B cell (primary cell): ENCODE results near the gene SLC35G3. TPM values are rescaled to one million over a fixed set of nuclear protein-coding genes. Genes with fewer than 3 reads are reported as not detected.

ENCODE experiments used
- ATAC-seq: fragments of 200-7000 bp; cut with Tn5 transposase; one replicate; pipeline ENCODE4 v1.10.0; 2021; ENCODE audit warnings: low read depth, mild to moderate bottlenecking, moderate number of reproducible peaks, moderate library complexity
- CTCF ChIA-PET: fragments of 350-600 bp; sonication (Branson Sonifier 250); formaldehyde crosslinking; loops from one replicate; lab custom pipeline; 2021; ENCODE audit warnings: antibody characterized with exemption, inconsistent platforms; lab: Charles Lee
- POLR2A ChIA-PET: fragments of 350-600 bp; sonication (Branson Sonifier 250); formaldehyde crosslinking; loops from one replicate; lab custom pipeline; 2021; ENCODE audit warnings: antibody characterized with exemption; lab: Charles Lee
- DNase-seq: peaks from one replicate; pipeline ENCODE4 v3.0.0; 2013
- H2AFZ ChIP-seq: 2 replicates; pipeline ENCODE4 v1.6.1; 2012; ENCODE audit warnings: mild to moderate bottlenecking, low read depth, low read length; ENCODE audit not compliant: insufficient read depth, poor library complexity, severe bottlenecking
- H3K27ac ChIP-seq, 2 donors: 1 replicate in 1 of 2; 2 replicates in 1 of 2; pipeline ENCODE4 v1.5.1; 2012 to 2013; ENCODE audit warnings: low read length in 2 of 2, mild to moderate bottlenecking in 2 of 2, moderate library complexity in 1 of 2
- H3K27me3 ChIP-seq, 4 experiments: fragments of 200-600 bp in 1 of 4; sonication (generic) in 1 of 4; replicated peaks in 1 of 4; 1 replicate in 2 of 4; 2 replicates in 2 of 4; pipeline versions ENCODE4 v1.6.1 to v1.7.0; 2013 to 2016; ENCODE audit warnings: low read length in 3 of 4, mild to moderate bottlenecking in 2 of 4, mixed read lengths in 1 of 4, moderate library complexity in 1 of 4; ENCODE audit not compliant: insufficient read depth in 4 of 4, control insufficient read depth in 3 of 4; ENCODE audit errors: control extremely low read depth in 1 of 4
- H3K36me3 ChIP-seq, 2 experiments: replicated peaks in 1 of 2; 1 replicate in 1 of 2; 2 replicates in 1 of 2; pipeline versions ENCODE4 v1.6.1 to v1.7.1; 2013; ENCODE audit warnings: low read length in 1 of 2; ENCODE audit not compliant: insufficient read depth in 2 of 2, control insufficient read depth in 1 of 2; ENCODE audit errors: control extremely low read depth in 1 of 2, extremely low read depth in 1 of 2
- H3K4me1 ChIP-seq, 2 donors: fragments of 200-600 bp in 1 of 2; sonication (generic) in 1 of 2; 1 replicate in 1 of 2; 2 replicates in 1 of 2; pipeline versions ENCODE4 v1.5.1 to v1.6.1; 2013 to 2017; ENCODE audit warnings: low read length in 2 of 2; ENCODE audit not compliant: control insufficient read depth in 2 of 2, insufficient read depth in 2 of 2
- H3K4me2 ChIP-seq: replicated peaks from 2 replicates; pipeline ENCODE3; 2012; ENCODE audit warnings: mild to moderate bottlenecking, low read depth, low read length; ENCODE audit not compliant: poor library complexity, severe bottlenecking
- H3K4me3 ChIP-seq, 5 experiments: fragments of 200-600 bp in 1 of 5; sonication (generic) in 1 of 5; 1 replicate in 3 of 5; 2 replicates in 2 of 5; pipeline versions ENCODE4 v1.5.1 to v1.7.0; 2011 to 2016; ENCODE audit warnings: low read length in 4 of 5, mild to moderate bottlenecking in 4 of 5, low read depth in 2 of 5, control low read depth in 1 of 5, moderate library complexity in 1 of 5; ENCODE audit not compliant: insufficient read depth in 1 of 5; ENCODE audit errors: control extremely low read depth in 1 of 5, extremely low read depth in 1 of 5
- H3K79me2 ChIP-seq: fragments of 200-600 bp; sonication (generic); one replicate; pipeline ENCODE4 v1.6.0; 2016; ENCODE audit warnings: low read length; ENCODE audit not compliant: control insufficient read depth, insufficient read depth
- H3K9ac ChIP-seq: fragments of 200-600 bp; sonication (generic); 2 replicates; pipeline ENCODE4 v1.6.1; 2017; ENCODE audit warnings: mild to moderate bottlenecking, low read length, moderate library complexity
- H3K9me3 ChIP-seq, 3 donors: one replicate each; pipeline versions ENCODE4 v1.6.1 to v1.7.1; 2013; ENCODE audit warnings: low read length in 2 of 3; ENCODE audit not compliant: control insufficient read depth in 2 of 3, insufficient read depth in 1 of 3; ENCODE audit errors: control extremely low read depth in 1 of 3
- H4K20me1 ChIP-seq: 2 replicates; pipeline ENCODE4 v1.6.0; 2012; ENCODE audit warnings: mild to moderate bottlenecking, low read length; ENCODE audit not compliant: insufficient read depth, control insufficient read depth, poor library complexity, severe bottlenecking
- H3K27ac Mint-ChIP-seq: one replicate; pipeline ENCODE4 v1.8.0; 2021; ENCODE audit warnings: mixed read lengths
- H3K27me3 Mint-ChIP-seq: one replicate; pipeline ENCODE4 v1.8.0; 2021; ENCODE audit warnings: mixed read lengths
- H3K4me1 Mint-ChIP-seq: one replicate; pipeline ENCODE4 v1.8.0; 2021; ENCODE audit warnings: mixed read lengths
- H3K4me3 Mint-ChIP-seq: one replicate; pipeline ENCODE4 v1.8.0; 2021; ENCODE audit warnings: mixed read lengths
- H3K9me3 Mint-ChIP-seq: one replicate; pipeline ENCODE4 v1.8.0; 2022; ENCODE audit warnings: mixed read lengths; ENCODE audit not compliant: insufficient read depth
- EZH2 ChIP-seq: IDR thresholded peaks from 2 replicates; pipeline ENCODE4 v1.6.1; 2012; ENCODE audit warnings: borderline replicate concordance, low read depth, mild to moderate bottlenecking, moderate library complexity, low read length; ENCODE audit not compliant: insufficient read depth, poor library complexity, severe bottlenecking
- WGBS: methylation state at CpG from one replicate; pipeline ENCODE4 v1.1.5; 2013; ENCODE audit warnings: missing lambda C conversion rate; ENCODE audit not compliant: insufficient coverage; 5-methylcytosine and 5-hydroxymethylcytosine counted together
- intact Hi-C: fragments of 100-400 bp; cut with micrococcal nuclease; formaldehyde crosslinking; loops from one replicate; pipeline ENCODE4 v1.10.0; 2022
- polyA plus RNA-seq: library from polyadenylated mRNA; depleted of rRNA; stranded (reverse); fragments of >200 nt; gene quantifications from 2 replicates; pipeline ENCODE4 v1.2.3, GENCODE V29; 2012
- total RNA-seq, 2 donors: library from RNA; stranded (reverse); fragments of 120-200 nt in 1 of 2; gene quantifications; 1 replicate in 1 of 2; 2 replicates in 1 of 2; pipeline versions ENCODE4 v1.2.3 to v1.2.4, GENCODE V29; 2013 to 2022
- TF ChIP-seq, protein P1 (sequence below): fragments of 200-600 bp; IDR thresholded peaks from one replicate; pipeline ENCODE4 v1.8.0; 2022; ENCODE audit warnings: antibody characterized with exemption, mild to moderate bottlenecking

Gene SLC35G3
- total and polyA plus RNA-seq, 2 donors (not counting 1 experiment from before 2014, with no cell fraction given) = not detected

DNA sequence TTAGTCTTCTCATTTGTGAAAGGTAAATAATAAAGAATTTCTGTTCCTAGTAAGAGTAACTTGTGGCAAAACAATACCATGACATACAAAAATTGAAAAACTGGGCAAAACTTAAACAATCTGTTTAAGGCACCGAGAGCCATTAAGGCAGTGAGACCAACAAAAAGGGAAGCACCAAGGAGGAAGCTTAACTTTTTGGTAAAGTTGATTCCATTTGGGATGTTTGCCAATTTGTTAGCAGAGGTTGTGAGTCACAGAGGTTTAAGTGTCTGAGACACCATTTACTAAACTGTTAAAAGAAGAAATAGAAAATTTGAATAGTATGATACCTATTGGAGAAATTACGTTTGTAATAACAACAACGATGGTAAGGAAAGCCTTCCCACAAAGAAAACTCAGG lies 4.9 kb downstream of the SLC35G3 start:
- Mint-ChIP-seq H3K4me3 (no peak overlapping the region), H3K27ac (no peak overlapping the region), H3K27me3 (peaks cover 14% of the 10 kb centered on the region), H3K9me3 (no peaks in the 10 kb centered on the region), H3K4me1 (no peaks in the 10 kb centered on the region)
- Histone ChIP-seq H3K4me2 (no peak overlapping the region), H2AFZ (no peak overlapping the region), H3K79me2 (no peaks in the 10 kb centered on the region), H3K27me3 (peaks cover 0 to 2% (median 0%) of the 10 kb centered on the region in 4 experiments), H4K20me1 (no peaks in the 10 kb centered on the region), H3K4me3 (no peak overlapping the region), H3K9ac (no peak overlapping the region), H3K9me3 (no peaks in the 10 kb centered on the region), H3K4me1 (no peaks in the 10 kb centered on the region), H3K27ac (no peak overlapping the region), H3K36me3 (no peaks in the 10 kb centered on the region)
- DNase-seq (no peak), ATAC-seq (no peak)
- ChIA-PET CTCF (no interaction called here), POLR2A (no interaction called here)
- no CpG with 5 or more reads among the region's 3 CpGs for WGBS
- TF ChIP-seq, protein P1, sequence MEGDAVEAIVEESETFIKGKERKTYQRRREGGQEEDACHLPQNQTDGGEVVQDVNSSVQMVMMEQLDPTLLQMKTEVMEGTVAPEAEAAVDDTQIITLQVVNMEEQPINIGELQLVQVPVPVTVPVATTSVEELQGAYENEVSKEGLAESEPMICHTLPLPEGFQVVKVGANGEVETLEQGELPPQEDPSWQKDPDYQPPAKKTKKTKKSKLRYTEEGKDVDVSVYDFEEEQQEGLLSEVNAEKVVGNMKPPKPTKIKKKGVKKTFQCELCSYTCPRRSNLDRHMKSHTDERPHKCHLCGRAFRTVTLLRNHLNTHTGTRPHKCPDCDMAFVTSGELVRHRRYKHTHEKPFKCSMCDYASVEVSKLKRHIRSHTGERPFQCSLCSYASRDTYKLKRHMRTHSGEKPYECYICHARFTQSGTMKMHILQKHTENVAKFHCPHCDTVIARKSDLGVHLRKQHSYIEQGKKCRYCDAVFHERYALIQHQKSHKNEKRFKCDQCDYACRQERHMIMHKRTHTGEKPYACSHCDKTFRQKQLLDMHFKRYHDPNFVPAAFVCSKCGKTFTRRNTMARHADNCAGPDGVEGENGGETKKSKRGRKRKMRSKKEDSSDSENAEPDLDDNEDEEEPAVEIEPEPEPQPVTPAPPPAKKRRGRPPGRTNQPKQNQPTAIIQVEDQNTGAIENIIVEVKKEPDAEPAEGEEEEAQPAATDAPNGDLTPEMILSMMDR = no peak
- TF ChIP-seq EZH2 = no peak
- intact Hi-C loops = no loop called here

DNA sequence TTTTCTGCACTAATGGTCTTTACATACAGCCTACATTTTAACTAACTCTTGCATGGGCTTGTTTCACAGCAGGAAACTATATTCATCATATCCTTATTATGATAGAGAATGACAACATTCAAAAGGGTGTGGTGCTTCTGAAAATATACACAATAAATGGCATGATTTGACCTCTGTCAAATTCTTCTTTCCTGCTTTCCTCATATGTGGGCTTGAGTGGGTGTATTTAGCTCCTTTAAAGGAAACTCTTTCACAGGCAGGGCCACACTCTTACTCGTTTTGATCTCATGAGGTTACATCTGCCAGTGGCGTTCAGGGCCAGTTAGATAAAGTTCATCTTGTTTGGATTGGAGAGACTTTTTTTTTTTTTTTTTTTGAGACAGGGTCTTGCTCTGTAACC lies 6.1 kb downstream of the SLC35G3 start:
- Histone ChIP-seq H3K4me1 (no peaks in the 10 kb centered on the region), H3K4me3 (no peak overlapping the region), H3K79me2 (no peaks in the 10 kb centered on the region), H3K4me2 (no peak overlapping the region), H3K9ac (no peak overlapping the region), H4K20me1 (no peaks in the 10 kb centered on the region), H3K9me3 (no peaks in the 10 kb centered on the region), H3K27ac (no peak overlapping the region), H2AFZ (no peak overlapping the region), H3K27me3 (peaks cover 0 to 2% (median 0%) of the 10 kb centered on the region in 4 experiments), H3K36me3 (no peaks in the 10 kb centered on the region)
- WGBS = 55% methylated on average over 2 of the region's 2 CpGs
- Mint-ChIP-seq H3K27me3 (peaks cover 18% of the 10 kb centered on the region), H3K4me3 (no peak overlapping the region), H3K9me3 (no peaks in the 10 kb centered on the region), H3K27ac (no peak overlapping the region), H3K4me1 (no peaks in the 10 kb centered on the region)
- no peak for TF ChIP-seq EZH2
- TF ChIP-seq, protein P1 = no peak
- no peak for ATAC-seq
- DNase-seq = no peak
- ChIA-PET CTCF (interaction anchor here (0.6 to 0.7 kb wide), 2 partner anchors 8 to 307 kb away, joined by 3 to 4 read pairs; no protein-coding TSS in a partner anchor), POLR2A (no interaction called here)
- intact Hi-C loops = no loop called here
